GM23338 (cell line): Measurements from ENCODE around the gene PTPRN2.

ENCODE experiments used
- EZH2 ChIP-seq: fragments of 200-600 bp; sonication (generic); IDR thresholded peaks from one replicate; pipeline ENCODE4 v1.8.0; 2017; ENCODE audit warnings: antibody characterized with exemption, mild to moderate bottlenecking, low read depth; ENCODE audit not compliant: unreplicated experiment
- TF ChIP-seq, protein P1 (sequence below), 2 experiments: fragments of 200-600 bp in 1 of 2; sonication (generic) in 1 of 2; conservative IDR thresholded peaks; 2 replicates each; pipeline versions ENCODE4 v1.5.1 to v1.6.1; 2016 to 2017; ENCODE audit warnings: antibody characterized with exemption in 2 of 2, low read depth in 2 of 2, mild to moderate bottlenecking in 2 of 2, moderate library complexity in 1 of 2

DNA sequence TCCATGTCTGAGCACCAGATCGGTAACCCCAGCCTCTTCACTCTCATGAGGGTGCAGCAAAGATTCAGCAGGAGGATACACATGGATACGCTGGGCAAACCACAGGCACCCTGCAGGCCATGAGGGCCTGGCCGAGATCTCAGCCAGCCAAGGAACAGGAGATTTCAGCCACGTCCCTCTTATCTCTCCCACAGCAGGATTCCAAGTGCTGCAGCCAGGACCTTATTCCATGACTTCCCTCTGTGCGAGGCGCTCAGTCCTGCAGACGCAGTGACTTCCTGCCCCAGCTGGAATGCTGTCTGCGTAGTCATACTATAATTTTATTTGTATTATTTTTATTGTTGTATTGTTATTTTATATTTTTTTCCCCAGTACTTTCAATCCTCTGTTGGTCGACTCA is 66.8 kb downstream of the PTPRN2 start:
- no peak for TF ChIP-seq EZH2
- TF ChIP-seq, protein P1, sequence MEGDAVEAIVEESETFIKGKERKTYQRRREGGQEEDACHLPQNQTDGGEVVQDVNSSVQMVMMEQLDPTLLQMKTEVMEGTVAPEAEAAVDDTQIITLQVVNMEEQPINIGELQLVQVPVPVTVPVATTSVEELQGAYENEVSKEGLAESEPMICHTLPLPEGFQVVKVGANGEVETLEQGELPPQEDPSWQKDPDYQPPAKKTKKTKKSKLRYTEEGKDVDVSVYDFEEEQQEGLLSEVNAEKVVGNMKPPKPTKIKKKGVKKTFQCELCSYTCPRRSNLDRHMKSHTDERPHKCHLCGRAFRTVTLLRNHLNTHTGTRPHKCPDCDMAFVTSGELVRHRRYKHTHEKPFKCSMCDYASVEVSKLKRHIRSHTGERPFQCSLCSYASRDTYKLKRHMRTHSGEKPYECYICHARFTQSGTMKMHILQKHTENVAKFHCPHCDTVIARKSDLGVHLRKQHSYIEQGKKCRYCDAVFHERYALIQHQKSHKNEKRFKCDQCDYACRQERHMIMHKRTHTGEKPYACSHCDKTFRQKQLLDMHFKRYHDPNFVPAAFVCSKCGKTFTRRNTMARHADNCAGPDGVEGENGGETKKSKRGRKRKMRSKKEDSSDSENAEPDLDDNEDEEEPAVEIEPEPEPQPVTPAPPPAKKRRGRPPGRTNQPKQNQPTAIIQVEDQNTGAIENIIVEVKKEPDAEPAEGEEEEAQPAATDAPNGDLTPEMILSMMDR (conservative IDR thresholded peaks at IDR 0.05; ENCODE audit: low read depth in 2 of 2) = no peak
